RWPE2 (cell line): ENCODE results near the gene GOLGA6L9.
"Not testable (repeated sequence)": the region's sequence is repeated elsewhere in the genome, so short reads cannot be mapped to it uniquely, and the experiment has no call there.

Experiments used
- ATAC-seq: fragments of 200-7000 bp; cut with Tn5 transposase; 3 replicates; pipeline ENCODE4 v1.9.1; 2021; ENCODE audit warnings: low read depth
- DNase-seq: peaks from one replicate; pipeline ENCODE4 v3.0.0-alpha.2; 2020; ENCODE audit warnings: low spot score
- H3K27ac ChIP-seq: fragments of 450-650 bp; 2 replicates; pipeline ENCODE4 v1.5.1; 2017; ENCODE audit warnings: mild to moderate bottlenecking; ENCODE audit not compliant: poor library complexity, severe bottlenecking
- H3K27me3 ChIP-seq: fragments of 250-450 bp; sonication (Bioruptor Pico); 2 replicates; pipeline ENCODE4 v1.5.1; 2021; ENCODE audit warnings: mild to moderate bottlenecking, moderate library complexity; ENCODE audit not compliant: insufficient read depth, poor library complexity, severe bottlenecking
- H3K36me3 ChIP-seq: fragments of 250-450 bp; sonication (Bioruptor Pico); 2 replicates; pipeline ENCODE4 v1.5.1; 2020; ENCODE audit warnings: low read depth, mild to moderate bottlenecking, moderate library complexity
- H3K4me1 ChIP-seq: fragments of 250-450 bp; sonication (Bioruptor Pico); 2 replicates; pipeline ENCODE4 v1.5.1; 2021; ENCODE audit warnings: mild to moderate bottlenecking, moderate library complexity; ENCODE audit not compliant: insufficient read depth, poor library complexity, severe bottlenecking
- H3K4me3 ChIP-seq: fragments of 250-450 bp; sonication (Bioruptor Pico); 2 replicates; pipeline ENCODE4 v1.5.1; 2021; ENCODE audit warnings: mild to moderate bottlenecking, moderate library complexity; ENCODE audit not compliant: severe bottlenecking
- H3K9me3 ChIP-seq: fragments of 250-450 bp; sonication (Bioruptor Pico); 2 replicates; pipeline ENCODE4 v1.5.1; 2021; ENCODE audit warnings: mild to moderate bottlenecking, moderate library complexity; ENCODE audit not compliant: severe bottlenecking
- TF ChIP-seq, protein P1 (sequence below): fragments of 450-650 bp; IDR thresholded peaks from one replicate; pipeline ENCODE4 v1.5.1; 2017; ENCODE audit warnings: mild to moderate bottlenecking, moderate library complexity; ENCODE audit not compliant: poor library complexity, severe bottlenecking

The GOLGA6L9 gene

DNA sequence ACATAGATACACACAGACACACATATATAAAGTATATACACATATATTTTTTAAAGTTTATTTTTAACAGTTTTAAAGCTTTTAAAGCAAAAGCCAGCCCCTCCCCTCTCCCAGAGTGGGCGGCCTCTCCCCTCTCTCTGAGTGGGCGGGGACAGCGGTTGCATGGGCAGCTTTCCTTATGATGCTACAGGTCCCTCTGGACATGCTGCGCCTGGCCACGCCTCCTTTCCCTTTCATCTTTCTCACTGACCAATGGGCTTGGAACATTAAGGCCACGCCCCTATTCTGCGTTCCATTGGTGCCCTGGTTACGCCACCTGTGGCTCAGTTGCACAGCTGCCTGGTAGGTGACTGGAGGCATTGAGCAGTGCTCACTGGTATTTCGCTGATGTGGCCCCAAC lies at the start of gene GOLGA6L9:
Gene GOLGA6L9 (plus strand): TSS at position 124 of the 400 bp plus-strand sequence. CDS start 264 bp downstream, at position 388.
- H3K4me1 ChIP-seq, DNase-seq, H3K36me3 ChIP-seq, H3K27ac ChIP-seq, H3K4me3 ChIP-seq, H3K9me3 ChIP-seq, ATAC-seq, H3K27me3 ChIP-seq: not testable (repeated sequence)

DNA sequence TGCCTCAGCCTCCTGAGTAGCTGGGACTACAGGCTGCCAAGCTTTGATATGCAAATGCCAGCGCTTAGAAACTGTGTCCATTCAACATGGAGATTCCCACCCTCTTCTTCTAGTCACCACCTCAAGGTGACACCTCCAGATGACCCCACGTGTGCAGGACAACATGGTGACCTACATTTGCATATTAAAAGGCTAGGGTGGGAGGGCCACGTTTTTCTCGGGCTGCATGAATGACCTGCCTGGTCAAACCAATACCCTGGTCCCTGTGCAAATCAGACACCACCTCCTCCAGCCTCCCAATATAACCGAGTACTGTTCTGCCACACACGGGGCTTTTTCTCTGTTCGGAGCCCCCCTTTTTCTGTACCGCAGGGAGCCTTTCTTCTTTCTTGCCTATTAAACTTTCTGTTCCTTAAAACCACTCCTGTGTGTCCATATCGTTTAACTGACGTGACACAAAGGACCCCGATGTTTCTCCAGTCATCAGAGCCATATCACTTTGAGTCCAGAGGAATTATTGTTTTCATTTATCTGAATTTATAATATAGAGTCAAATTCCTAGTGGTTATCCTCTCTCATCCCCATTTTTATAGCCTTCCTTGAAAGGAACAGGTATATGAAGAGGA lies 48.2 kb upstream of the GOLGA6L9 start:
- not testable (repeated sequence) for H3K27ac ChIP-seq, H3K9me3 ChIP-seq, DNase-seq, H3K27me3 ChIP-seq, H3K4me1 ChIP-seq, H3K4me3 ChIP-seq, ATAC-seq, H3K36me3 ChIP-seq

DNA sequence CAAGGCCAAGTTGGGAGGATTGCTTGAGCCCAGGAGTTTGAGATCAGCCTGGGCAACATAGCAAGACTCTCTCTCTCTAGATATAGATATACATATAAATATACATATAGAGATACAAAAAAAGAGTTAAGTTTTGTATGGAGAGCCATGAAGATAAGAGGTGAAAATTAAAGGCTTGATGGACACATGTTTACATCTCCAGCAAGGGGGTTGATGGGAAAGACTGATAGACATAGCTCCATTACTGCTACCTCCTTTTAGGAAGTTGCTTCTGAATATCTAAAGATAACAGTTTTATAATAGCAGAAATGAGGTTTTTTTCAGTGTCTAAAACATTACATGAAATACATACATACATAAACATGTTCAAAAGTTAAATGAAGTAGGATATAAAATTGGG lies 42.4 kb upstream of the GOLGA6L9 start:
- not testable (repeated sequence) for H3K4me3 ChIP-seq, ATAC-seq, H3K27me3 ChIP-seq, H3K9me3 ChIP-seq, H3K4me1 ChIP-seq, H3K27ac ChIP-seq, H3K36me3 ChIP-seq, DNase-seq

- ATAC-seq, H3K9me3 ChIP-seq, DNase-seq, H3K4me1 ChIP-seq, H3K27ac ChIP-seq, H3K4me3 ChIP-seq, H3K36me3 ChIP-seq, H3K27me3 ChIP-seq: not testable (repeated sequence)
Observed at GRCh38 chr15:82390152-82390551, 39.5 kb upstream of the GOLGA6L9 start.

- not testable (repeated sequence) for ATAC-seq, H3K9me3 ChIP-seq, H3K27ac ChIP-seq, H3K4me1 ChIP-seq, H3K4me3 ChIP-seq, DNase-seq, H3K27me3 ChIP-seq, H3K36me3 ChIP-seq
Observed at GRCh38 chr15:82392077-82392476, 37.5 kb upstream of the GOLGA6L9 start.

GRCh38 chr15:82393671-82394070 lies 35.9 kb upstream of the GOLGA6L9 start:
- Histone ChIP-seq H3K4me1 (no peaks in the 10 kb centered on the region), H3K27ac (no peak overlapping the region), H3K4me3 (no peak overlapping the region), H3K36me3 (no peaks in the 10 kb centered on the region), H3K9me3 (no peaks in the 10 kb centered on the region), H3K27me3 (no peaks in the 10 kb centered on the region)
- ATAC-seq (no peak), DNase-seq (no peak)
- TF ChIP-seq, protein P1, sequence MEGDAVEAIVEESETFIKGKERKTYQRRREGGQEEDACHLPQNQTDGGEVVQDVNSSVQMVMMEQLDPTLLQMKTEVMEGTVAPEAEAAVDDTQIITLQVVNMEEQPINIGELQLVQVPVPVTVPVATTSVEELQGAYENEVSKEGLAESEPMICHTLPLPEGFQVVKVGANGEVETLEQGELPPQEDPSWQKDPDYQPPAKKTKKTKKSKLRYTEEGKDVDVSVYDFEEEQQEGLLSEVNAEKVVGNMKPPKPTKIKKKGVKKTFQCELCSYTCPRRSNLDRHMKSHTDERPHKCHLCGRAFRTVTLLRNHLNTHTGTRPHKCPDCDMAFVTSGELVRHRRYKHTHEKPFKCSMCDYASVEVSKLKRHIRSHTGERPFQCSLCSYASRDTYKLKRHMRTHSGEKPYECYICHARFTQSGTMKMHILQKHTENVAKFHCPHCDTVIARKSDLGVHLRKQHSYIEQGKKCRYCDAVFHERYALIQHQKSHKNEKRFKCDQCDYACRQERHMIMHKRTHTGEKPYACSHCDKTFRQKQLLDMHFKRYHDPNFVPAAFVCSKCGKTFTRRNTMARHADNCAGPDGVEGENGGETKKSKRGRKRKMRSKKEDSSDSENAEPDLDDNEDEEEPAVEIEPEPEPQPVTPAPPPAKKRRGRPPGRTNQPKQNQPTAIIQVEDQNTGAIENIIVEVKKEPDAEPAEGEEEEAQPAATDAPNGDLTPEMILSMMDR = no peak

- not testable (repeated sequence) for ATAC-seq
Observed at GRCh38 chr15:82395788-82396187, 33.8 kb upstream of the GOLGA6L9 start.

GRCh38 chr15:82397817-82398216 lies 31.8 kb upstream of the GOLGA6L9 start:
- H3K4me1 ChIP-seq = peaks cover 4% of the 10 kb centered on the region
- no peaks in the 10 kb centered on the region for H3K27me3 ChIP-seq
- no peak overlapping the region for H3K27ac ChIP-seq
- TF ChIP-seq, protein P1 = no peak
- ATAC-seq (no peak), DNase-seq (no peak)
- no peak overlapping the region for H3K4me3 ChIP-seq
- no peaks in the 10 kb centered on the region for H3K9me3 ChIP-seq
- H3K36me3 ChIP-seq = no peaks in the 10 kb centered on the region; the same call in 1 of the 2 replicates

More at GRCh38 chr15:82395788-82396187, 33.8 kb upstream of the GOLGA6L9 start:
- not testable (repeated sequence) for H3K4me3 ChIP-seq, H3K27ac ChIP-seq, DNase-seq, H3K27me3 ChIP-seq, H3K36me3 ChIP-seq, H3K4me1 ChIP-seq, H3K9me3 ChIP-seq
